Liver (tissue), 9 donors: ENCODE measurements around the gene RBMS3. TPM values are rescaled to one million over a fixed set of nuclear protein-coding genes. Genes with fewer than 3 reads are reported as not detected.

Source experiments
- DNase-seq: peaks from one replicate; pipeline ENCODE4 v3.0.0-alpha.2; 2017; ENCODE audit warnings: low spot score
- H3K27ac ChIP-seq, 2 donors: one replicate each; pipeline ENCODE4 v1.7.0; 2013; ENCODE audit warnings: inconsistent platforms in 2 of 2, low read length in 2 of 2, control low read depth in 1 of 2, low read depth in 1 of 2, mild to moderate bottlenecking in 1 of 2
- H3K27me3 ChIP-seq, 4 donors: one replicate each; pipeline versions ENCODE4 v1.6.1 to v1.7.0; 2013; ENCODE audit warnings: low read length in 3 of 4, inconsistent platforms in 1 of 4, mild to moderate bottlenecking in 1 of 4, moderate library complexity in 1 of 4; ENCODE audit not compliant: control insufficient read depth in 4 of 4, insufficient read depth in 4 of 4
- H3K36me3 ChIP-seq, 4 donors: one replicate each; pipeline versions ENCODE4 v1.6.1 to v1.7.0; 2013; ENCODE audit warnings: low read length in 3 of 4, mild to moderate bottlenecking in 3 of 4, low read depth in 1 of 4, moderate library complexity in 1 of 4; ENCODE audit not compliant: control insufficient read depth in 4 of 4, insufficient read depth in 3 of 4
- H3K4me1 ChIP-seq, 4 donors: one replicate each; pipeline versions ENCODE4 v1.6.1 to v1.7.0; 2013; ENCODE audit warnings: low read length in 3 of 4, mild to moderate bottlenecking in 3 of 4, moderate library complexity in 1 of 4; ENCODE audit not compliant: control insufficient read depth in 4 of 4, insufficient read depth in 4 of 4
- H3K4me3 ChIP-seq, 3 donors: one replicate each; pipeline versions ENCODE4 v1.6.1 to v1.7.0; 2013; ENCODE audit warnings: low read length in 3 of 3, control low read depth in 1 of 3, low read depth in 1 of 3, mild to moderate bottlenecking in 1 of 3
- H3K9ac ChIP-seq, 2 donors: one replicate each; pipeline ENCODE4 v1.7.0; 2013; ENCODE audit warnings: low read length in 2 of 2, mild to moderate bottlenecking in 2 of 2, moderate library complexity in 2 of 2, control low read depth in 1 of 2, low read depth in 1 of 2
- H3K9me3 ChIP-seq, 4 donors: one replicate each; pipeline versions ENCODE4 v1.6.1 to v1.7.0; 2013; ENCODE audit warnings: low read length in 3 of 4; ENCODE audit not compliant: control insufficient read depth in 4 of 4
- ATF3 ChIP-seq: IDR thresholded peaks from 2 replicates; pipeline ENCODE4 v1.6.1; 2016; ENCODE audit warnings: antibody characterized with exemption
- CTCF ChIP-seq: fragments of 150-350 bp; IDR thresholded peaks from 2 replicates; pipeline ENCODE4 v1.5.1; 2017; ENCODE audit warnings: improper control_type of control experiment, low read depth, low read length; ENCODE audit not compliant: missing input control
- EGR1 ChIP-seq, 2 donors: IDR thresholded peaks; 2 replicates each; pipeline ENCODE4 v1.6.1; 2016 to 2018; ENCODE audit warnings: antibody characterized with exemption in 2 of 2, low read depth in 2 of 2
- FOXA1 ChIP-seq: IDR thresholded peaks from 2 replicates; pipeline ENCODE4 v1.6.1; 2016; ENCODE audit warnings: antibody characterized with exemption
- FOXA2 ChIP-seq: IDR thresholded peaks from 2 replicates; pipeline ENCODE4 v1.6.1; 2016; ENCODE audit warnings: antibody characterized with exemption
- GABPA ChIP-seq, 2 donors: IDR thresholded peaks in 1 of 2; conservative IDR thresholded peaks in 1 of 2; 2 replicates each; pipeline ENCODE4 v1.6.1; 2016; ENCODE audit warnings: antibody characterized with exemption in 2 of 2, mild to moderate bottlenecking in 1 of 2, moderate library complexity in 1 of 2
- HNF4A ChIP-seq, 2 donors: conservative IDR thresholded peaks; 2 replicates each; pipeline ENCODE4 v1.6.1; 2016; ENCODE audit warnings: antibody characterized with exemption in 2 of 2, mild to moderate bottlenecking in 2 of 2
- HNF4G ChIP-seq: IDR thresholded peaks from 2 replicates; pipeline ENCODE4 v1.6.1; 2016; ENCODE audit warnings: antibody characterized with exemption
- JUND ChIP-seq, 2 donors: IDR thresholded peaks; 2 replicates each; pipeline ENCODE4 v1.6.1; 2016; ENCODE audit warnings: antibody characterized with exemption in 2 of 2
- MAX ChIP-seq: IDR thresholded peaks from 2 replicates; pipeline ENCODE4 v1.6.1; 2016; ENCODE audit warnings: antibody characterized with exemption
- NR2F2 ChIP-seq: IDR thresholded peaks from 2 replicates; pipeline ENCODE4 v1.6.1; 2016; ENCODE audit warnings: antibody characterized with exemption
- RAD21 ChIP-seq, 2 donors: IDR thresholded peaks; 2 replicates each; pipeline ENCODE4 v1.6.1; 2016; ENCODE audit warnings: antibody characterized with exemption in 2 of 2, mild to moderate bottlenecking in 2 of 2
- RXRA ChIP-seq, 2 donors: IDR thresholded peaks; 2 replicates each; pipeline ENCODE4 v1.6.1; 2017 to 2018; ENCODE audit warnings: antibody characterized with exemption in 2 of 2, mild to moderate bottlenecking in 1 of 2
- SP1 ChIP-seq: IDR thresholded peaks from 2 replicates; pipeline ENCODE4 v1.6.1; 2018; ENCODE audit warnings: antibody characterized with exemption, mild to moderate bottlenecking
- TAF1 ChIP-seq: conservative IDR thresholded peaks from 2 replicates; pipeline ENCODE4 v1.6.1; 2016; ENCODE audit warnings: antibody characterized with exemption, mild to moderate bottlenecking
- ZBTB33 ChIP-seq: IDR thresholded peaks from 2 replicates; pipeline ENCODE4 v1.6.1; 2016; ENCODE audit warnings: antibody characterized with exemption
- WGBS: extraction: QIAGEN DNeasy Blood & Tissue Kit; methylation state at CpG from one replicate; pipeline ENCODE4 v1.1.7; 2013; 5-methylcytosine and 5-hydroxymethylcytosine counted together
- polyA plus RNA-seq, 2 donors: library from polyadenylated mRNA; stranded (reverse) in 1 of 2; unstranded in 1 of 2; fragments of 200-250 nt in 1 of 2; fragments of >200 nt in 1 of 2; fragmentation: Nextera tagmentation in 1 of 2; extraction: Ambion mirVana in 1 of 2; gene quantifications; one replicate each; pipeline versions ENCODE4 v1.2.1 to v1.2.3, GENCODE V29; 2013 to 2015
- total RNA-seq, 2 donors: library from RNA; depleted of rRNA; stranded (reverse); fragments of >200 nt; gene quantifications; one replicate each; pipeline ENCODE4 v1.2.3, GENCODE V29; 2014
- donor health status: healthy.
- donor health status: healthy.
- donor health status: healthy.
- donor health status: healthy.
- donor health status: healthy.

Gene RBMS3
- total and polyA plus RNA-seq, 4 donors, result 1.2 to 14.9 (median 9.3) TPM

GRCh38 chr3:29777869-29778268 lies 497.0 kb downstream of the RBMS3 start (continued):
- peak in 1 of 2 donors; percentile 46 for TF ChIP-seq RAD21 (IDR thresholded peaks at IDR 0.05)
- TF ChIP-seq RXRA (IDR thresholded peaks at IDR 0.05), result peak; percentile 51 to 62
- no peak for TF ChIP-seq TAF1
- TF ChIP-seq ZBTB33, result no peak
- peak; percentile 79 to 83 for TF ChIP-seq HNF4A (conservative IDR thresholded peaks at IDR 0.05)
- TF ChIP-seq EGR1 (IDR thresholded peaks at IDR 0.05; ENCODE audit: low read depth in 2 of 2), result peak in 1 of 2 donors; percentile 58
- TF ChIP-seq FOXA2, result peak; percentile 53

- TF ChIP-seq JUND (IDR thresholded peaks at IDR 0.05), result no peak
- TF ChIP-seq HNF4A (conservative IDR thresholded peaks at IDR 0.05), result no peak
- no peak for TF ChIP-seq ATF3
- no peak for TF ChIP-seq RAD21 (IDR thresholded peaks at IDR 0.05)
- no peak for TF ChIP-seq TAF1
- TF ChIP-seq CTCF, result no peak
- no peak for TF ChIP-seq SP1
- TF ChIP-seq NR2F2, result no peak
- TF ChIP-seq GABPA (IDR thresholded peaks at IDR 0.05 in 1 of 2, conservative IDR thresholded peaks at IDR 0.05 in 1 of 2), result no peak
- TF ChIP-seq HNF4G, result no peak
- TF ChIP-seq EGR1 (IDR thresholded peaks at IDR 0.05; ENCODE audit: low read depth in 2 of 2), result no peak
- no peak for TF ChIP-seq FOXA1
- no peak for TF ChIP-seq MAX
- no peak for TF ChIP-seq FOXA2
- no peak for TF ChIP-seq ZBTB33
- DNase-seq, result no peak
- Histone ChIP-seq H3K9ac (no peak overlapping the region), H3K4me1 (peaks cover 0 to 1% (median 0%) of the 10 kb centered on the region in 4 donors), H3K27me3 (no peaks in the 10 kb centered on the region), H3K27ac (no peak overlapping the region), H3K9me3 (no peaks in the 10 kb centered on the region), H3K36me3 (no peaks in the 10 kb centered on the region), H3K4me3 (no peak overlapping the region)
- WGBS, result 93% methylated on average over 1 of the region's 1 CpG
These were observed 508.8 kb downstream of the RBMS3 start for GRCh38 chr3:29789686-29790085.
